Mesenteric fat pad (tissue), 1 donor: ENCODE measurements around the gene CHRNE. TPM values are rescaled to one million over a fixed set of nuclear protein-coding genes. Genes with fewer than 3 reads are reported as not detected.
A peak's percentile ranks its signal among the peaks of the same experiment; 100 is the strongest.
"Not testable (repeated sequence)": the region's sequence is repeated elsewhere in the genome, so short reads cannot be mapped to it uniquely, and the experiment has no call there.

ENCODE experiments used
- DNase-seq: peaks from one replicate; pipeline ENCODE4 v3.0.0-alpha.2; 2020; ENCODE audit warnings: low spot score
- total RNA-seq: library from RNA; stranded (reverse); fragmentation: NEBNext Ultra II Directional; extraction: Animal tissue kit (Norgen Biotek cat#: 25700); gene quantifications from one replicate; pipeline ENCODE4 v1.2.1, GENCODE V29; 2021
- donor health status: DM: yes; HTN: yes; CAD: no.

Gene CHRNE
- total RNA-seq, 1 donor from 2014 or later: 1.6 TPM

DNA sequence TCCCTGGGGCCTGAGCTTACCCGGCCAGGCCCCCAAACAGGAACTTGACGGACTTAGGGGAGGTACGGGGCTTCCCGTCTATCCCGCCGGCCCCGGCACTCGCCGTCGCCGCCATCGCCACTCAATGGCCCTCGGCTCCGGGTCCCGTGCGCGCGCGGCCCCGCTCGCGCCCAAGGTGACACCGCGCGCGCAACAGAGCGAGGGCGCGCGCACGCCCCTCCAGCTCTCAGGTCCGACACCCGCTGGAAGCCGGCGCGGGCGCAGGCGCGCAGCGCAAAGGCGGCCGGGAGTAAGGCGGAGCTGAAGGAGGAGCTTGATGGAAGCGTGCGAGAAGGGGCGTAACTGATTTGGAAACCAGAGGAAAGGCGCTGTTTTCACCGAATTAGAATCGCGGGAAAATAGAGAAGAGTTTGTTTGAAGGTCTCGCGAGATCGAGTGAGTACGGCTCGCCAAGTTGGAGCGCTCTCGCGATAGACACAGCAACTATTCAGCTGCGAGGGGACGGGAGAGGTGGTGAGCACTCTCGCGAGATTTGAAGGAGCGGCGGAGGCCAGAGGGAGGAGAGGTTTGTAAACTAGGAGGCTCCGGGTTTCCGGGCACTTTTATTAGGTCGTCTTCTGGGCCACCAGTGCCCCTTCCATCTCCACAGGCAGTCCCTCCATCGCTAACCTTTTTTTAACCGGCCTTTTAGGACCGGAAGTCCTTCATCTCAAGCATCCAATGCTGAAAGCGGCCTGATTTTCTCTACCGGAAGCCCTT is 37.1 kb upstream of the CHRNE start, which contains the start of the genes RNF167 and SLC25A11:
Gene RNF167 (plus strand): TSS at position 473 of the 759 bp plus-strand sequence. CDS start 642 bp downstream, outside the sequence.
Gene SLC25A11 (minus strand): TSS at position 251 of the 759 bp plus-strand sequence. CDS start 136 bp downstream, at position 115.
- DNase-seq: peak; percentile 97

DNA sequence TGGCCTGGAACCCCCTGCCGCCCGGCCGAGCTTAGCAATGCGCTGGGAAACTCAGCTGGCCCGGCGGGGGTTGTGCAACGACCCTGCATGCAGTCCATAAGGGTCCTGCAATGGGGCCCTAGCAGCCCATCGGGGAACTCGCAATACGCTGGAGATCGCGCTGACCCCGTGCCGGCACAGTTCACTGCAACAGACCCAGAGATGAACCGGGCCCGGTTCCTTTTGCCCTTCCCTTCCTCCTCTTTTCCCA is 36.6 kb upstream of the CHRNE start:
- no peak for DNase-seq

DNA sequence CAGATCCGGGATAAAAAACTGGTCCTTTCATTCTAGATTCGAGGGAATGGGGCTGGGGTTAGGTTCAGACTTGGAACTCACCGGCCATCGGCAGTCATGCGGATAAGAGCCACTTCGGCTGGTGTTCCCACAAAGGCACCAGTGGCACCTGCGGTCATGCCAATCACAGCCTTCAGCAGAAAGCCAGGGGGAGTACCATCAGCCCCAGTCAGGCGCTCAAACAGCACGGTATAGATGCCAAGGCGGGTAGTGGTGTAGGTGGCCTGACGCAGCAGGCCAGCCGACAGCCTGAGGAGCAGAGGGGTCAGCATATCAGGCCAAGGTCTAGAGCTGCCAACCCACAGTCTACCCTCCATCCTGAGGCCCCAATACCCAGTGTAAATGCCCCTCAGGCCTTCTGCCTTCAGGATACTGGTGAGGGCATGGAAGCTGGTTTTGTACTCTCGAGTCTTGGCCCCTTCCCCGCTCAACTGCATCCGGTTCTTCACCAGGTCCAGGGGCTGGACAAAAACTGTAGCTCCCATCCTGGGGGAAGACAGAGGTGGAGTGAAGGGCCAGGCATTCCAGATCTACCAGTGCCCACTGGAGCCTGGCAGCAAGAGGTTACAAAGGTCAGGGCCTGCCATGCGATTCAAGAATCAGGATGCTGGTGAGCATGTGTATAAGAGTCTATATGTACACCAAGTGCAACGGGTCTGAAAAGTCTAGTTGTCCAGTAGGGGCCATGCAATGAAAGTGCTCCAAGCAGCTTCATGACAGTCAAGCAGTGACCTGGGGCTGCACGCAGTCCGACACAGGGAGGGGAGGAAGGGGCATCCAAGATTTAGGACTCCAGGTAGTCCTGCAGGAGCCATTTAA is 36.0 kb upstream of the CHRNE start:
- no peak for DNase-seq

DNA sequence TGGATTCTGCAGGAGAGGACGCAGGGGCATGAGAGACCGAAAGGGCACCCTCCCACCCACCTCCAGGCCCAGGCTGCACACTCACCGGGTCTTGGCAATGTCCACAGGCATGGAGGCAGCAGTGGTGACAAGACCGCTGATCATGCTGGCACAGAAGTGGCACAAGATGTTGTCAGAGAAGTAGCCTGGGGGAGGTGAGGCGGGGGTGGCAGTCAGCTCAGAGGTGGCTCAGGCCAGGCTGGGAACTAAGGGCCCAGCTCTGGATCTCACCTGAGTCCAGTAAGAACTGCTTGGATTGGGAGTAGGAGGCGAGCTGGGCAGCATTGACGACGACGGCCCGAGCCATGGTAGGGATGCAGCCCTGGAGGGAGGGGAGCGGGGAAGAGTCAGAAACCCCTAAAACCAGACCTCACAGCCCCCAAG is 35.2 kb upstream of the CHRNE start:
- DNase-seq: no peak

DNA sequence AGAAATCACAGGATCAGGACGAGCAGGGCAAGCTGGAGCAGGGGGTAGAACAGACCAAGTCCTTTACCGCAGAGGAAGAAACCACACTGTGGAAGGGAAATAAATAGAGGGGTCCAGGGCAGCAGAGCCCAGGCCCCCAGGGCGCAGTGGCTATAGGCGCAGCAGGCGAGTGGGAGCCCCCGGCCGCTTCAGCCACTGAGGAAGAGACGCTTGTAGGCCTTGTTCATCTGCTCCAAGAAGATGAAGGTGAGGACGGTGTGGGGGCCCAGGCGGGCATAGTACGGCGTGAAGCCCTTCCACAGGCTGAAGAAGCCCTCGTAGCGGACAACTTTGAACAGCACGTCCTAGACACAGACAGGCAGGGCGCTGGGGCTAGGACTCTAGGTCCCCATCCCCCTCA is 34.7 kb upstream of the CHRNE start:
- DNase-seq: no peak

DNA sequence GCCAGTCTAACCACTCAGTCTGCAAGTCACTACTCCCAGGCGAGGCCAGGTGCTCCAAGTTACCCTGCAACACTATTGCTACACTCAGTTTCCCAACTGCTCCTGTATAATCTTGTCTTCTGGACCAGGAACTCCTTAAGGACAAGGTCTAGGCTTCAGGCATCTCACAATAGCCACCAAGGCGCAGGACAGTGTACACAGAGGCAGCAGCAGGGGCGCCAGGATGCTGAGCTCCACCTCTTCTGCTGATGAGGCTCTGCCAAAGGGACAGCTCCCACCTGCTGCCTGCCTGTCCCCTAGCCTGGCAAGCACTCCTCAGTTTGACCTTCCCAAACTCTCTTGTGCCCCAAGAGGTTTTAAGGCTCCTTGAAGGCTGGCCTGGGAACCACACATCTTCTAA is 33.5 kb upstream of the CHRNE start:
- DNase-seq: no peak

DNA sequence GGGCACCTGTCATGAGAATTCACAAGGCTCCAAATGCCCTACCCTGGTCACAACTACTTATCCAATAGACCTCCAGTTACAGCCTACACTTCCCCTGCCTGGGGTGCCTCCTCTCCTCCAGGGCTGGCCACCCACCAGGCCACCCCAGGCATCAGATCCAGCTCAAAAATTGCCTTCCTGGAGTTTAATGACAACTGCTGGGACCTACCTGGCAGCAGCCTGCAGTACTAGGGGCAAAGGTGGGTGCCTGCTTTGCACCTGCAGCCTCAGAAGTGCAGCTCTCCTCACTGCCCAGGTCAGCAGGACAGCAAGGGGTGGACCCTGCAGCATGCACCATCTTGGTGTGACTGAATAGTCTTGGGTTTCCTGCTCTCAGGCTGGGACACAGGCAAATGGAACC is 32.8 kb upstream of the CHRNE start:
- DNase-seq: no peak

GRCh38 chr17:4934173-4934979 is 31.5 kb upstream of the CHRNE start:
- no peak for DNase-seq

DNA sequence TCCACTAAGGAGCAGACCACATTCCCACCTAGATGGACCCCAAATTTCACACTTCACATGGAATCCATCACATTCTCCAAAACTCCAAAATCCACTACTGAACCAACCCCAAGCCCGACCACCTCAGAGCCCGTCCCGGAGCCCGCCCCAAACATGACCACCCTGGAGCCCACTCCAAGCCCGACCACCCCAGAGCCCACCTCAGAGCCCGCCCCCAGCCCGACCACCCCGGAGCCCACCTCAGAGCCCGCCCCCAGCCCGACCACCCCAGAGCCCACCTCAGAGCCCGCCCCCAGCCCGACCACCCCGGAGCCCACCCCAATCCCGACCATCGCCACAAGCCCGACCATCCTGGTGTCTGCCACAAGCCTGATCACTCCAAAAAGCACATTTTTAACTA is 30.7 kb upstream of the CHRNE start:
- no peak for DNase-seq

DNA sequence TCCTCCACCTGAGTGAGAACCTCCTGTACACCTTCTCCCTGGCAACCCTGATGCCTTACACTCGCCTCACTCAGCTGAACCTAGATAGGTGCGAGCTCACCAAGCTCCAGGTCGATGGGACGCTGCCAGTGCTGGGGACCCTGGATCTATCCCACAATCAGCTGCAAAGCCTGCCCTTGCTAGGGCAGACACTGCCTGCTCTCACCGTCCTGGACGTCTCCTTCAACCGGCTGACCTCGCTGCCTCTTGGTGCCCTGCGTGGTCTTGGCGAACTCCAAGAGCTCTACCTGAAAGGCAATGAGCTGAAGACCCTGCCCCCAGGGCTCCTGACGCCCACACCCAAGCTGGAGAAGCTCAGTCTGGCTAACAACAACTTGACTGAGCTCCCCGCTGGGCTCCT is 29.9 kb upstream of the CHRNE start:
- no peak for DNase-seq

- DNase-seq: no peak
These were observed 29.1 kb upstream of the CHRNE start, which contains the start of gene GP1BA for GRCh38 chr17:4931963-4932362. GP1BA (plus strand) TSS chr17:4932277; CDS start chr17:4932605, 328 bp downstream.

- DNase-seq: no peak
These were observed 26.0 kb upstream of the CHRNE start for GRCh38 chr17:4928881-4929280.

DNA sequence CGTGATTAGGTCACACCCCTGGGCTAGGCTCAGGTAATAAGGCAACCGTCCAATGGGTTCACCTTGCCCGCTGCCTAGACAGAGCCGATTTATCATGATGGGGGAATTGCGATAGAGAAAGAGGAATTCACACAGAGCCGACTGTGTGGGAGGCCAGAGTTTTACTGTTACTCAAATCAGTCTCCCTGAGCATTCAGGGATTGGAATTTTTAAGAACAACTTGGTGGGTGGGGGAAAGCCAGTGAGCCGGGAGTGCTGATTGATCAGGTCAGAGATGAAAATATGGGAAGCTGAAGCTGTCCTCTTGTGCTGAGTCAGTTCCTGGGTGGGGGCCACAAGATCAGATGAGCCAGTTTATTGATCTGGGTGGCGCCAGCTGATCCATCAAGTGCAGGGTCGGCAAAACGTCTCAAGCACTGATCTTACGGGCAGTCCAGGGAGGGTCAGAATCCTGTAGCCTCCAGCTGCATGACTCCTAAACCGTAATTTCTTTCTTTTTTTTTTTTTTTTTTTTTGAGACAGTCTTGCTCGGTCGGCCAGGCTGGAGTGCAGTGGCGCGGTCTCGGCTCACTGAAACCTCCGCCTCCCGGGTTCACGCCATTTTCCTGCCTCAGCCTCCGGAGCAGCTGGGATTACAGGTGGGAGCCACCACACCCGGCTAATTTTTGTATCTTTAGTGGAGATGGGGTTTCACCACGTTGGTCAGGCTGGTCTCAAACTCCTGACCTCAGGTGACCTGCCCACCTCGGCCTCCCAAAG is 23.9 kb upstream of the CHRNE start:
- not testable (repeated sequence) for DNase-seq

DNA sequence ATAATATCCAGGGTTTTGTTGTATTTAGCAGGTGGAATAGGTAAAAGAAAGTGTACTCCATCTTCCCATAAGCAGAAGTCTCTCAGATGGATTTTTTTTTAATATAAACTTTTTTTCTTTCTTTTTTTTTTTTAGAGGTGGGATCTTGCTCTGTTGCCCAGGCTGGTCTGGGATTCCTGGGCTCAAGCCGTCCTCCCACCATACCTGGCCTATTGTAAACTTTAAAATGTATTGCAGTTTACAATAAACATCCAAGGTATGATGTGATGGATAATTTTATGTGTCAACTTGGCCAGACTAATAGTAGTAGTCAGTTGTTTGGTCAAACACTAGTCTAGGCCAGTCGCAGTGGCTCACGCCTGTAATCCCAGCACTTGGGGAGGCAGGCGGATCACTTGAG is 18.4 kb upstream of the CHRNE start:
- no peak for DNase-seq

DNA sequence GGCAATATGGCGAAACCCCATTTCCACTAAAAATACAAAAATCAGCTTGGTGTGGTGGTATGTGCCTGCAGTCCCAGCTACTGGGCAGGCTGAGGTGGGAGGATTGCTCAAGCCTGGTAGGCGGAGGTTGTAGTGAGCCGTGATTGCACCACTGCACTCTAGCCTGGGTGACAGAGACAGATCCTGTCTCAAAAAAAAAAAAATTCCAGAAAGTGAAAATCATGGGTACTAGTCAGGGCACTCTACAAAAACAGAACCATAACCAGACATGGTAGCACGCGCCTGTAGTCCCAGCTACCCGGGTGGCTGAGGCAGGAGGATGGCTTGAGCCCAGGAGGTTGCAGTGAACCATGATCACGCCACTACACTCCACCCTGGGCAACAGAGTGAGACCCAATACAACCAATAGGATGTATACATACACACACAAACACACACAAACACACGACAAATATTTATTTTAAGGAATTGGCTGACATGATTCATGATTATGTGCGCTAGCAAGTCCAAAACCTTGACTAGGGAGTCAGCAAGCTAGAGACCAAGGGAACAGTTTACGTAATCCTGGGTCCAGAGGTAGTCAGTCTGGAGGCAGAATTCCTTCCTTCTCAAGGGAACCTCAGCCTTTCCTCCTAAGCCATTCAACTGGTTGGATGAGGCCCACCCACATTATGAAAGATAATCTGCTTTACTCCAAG is 17.6 kb upstream of the CHRNE start:
- DNase-seq: no peak

DNA sequence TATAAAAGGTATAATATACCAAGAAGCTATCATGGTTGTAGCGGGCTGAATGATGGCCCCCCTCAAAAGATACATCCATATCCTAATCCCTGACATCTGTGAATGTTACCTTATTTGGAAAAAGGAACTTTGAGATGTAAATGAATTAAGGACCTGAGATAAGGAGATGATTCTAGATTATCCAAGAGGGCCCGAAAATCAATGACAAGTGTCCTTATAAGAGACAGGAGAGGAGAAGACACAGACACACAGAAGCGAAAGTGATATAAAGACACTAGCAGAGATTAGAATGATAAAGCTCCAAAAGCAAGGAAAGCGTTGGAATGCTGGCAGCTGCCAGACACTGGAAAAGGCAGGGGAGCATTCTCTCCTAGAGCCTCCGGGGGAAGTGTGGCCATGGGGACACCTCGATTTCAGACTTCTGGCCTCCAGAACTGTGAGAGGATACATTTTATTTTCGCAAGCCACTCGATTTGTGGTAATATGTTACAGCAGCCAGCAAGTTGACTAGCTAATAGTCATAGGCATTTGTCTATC is 16.7 kb upstream of the CHRNE start:
- no peak for DNase-seq

- DNase-seq: not testable (repeated sequence)
These were observed 11.7 kb upstream of the CHRNE start for GRCh38 chr17:4914551-4914950.

- no peak for DNase-seq
These were observed 11.1 kb upstream of the CHRNE start for GRCh38 chr17:4913994-4914393.

- peak; percentile 94 for DNase-seq
These were observed 6.0 kb upstream of the CHRNE start for GRCh38 chr17:4908711-4909496.
